Measurements from ENCODE around the gene FAF1. TPM values are rescaled to one million over a fixed set of nuclear protein-coding genes. Genes with fewer than 3 reads are reported as not detected.

Gene FAF1
- total RNA-seq, 1 donor from 2014 or later, result 46.4 TPM

- peaks cover 3% of the 10 kb centered on the region for H3K4me1 ChIP-seq
- H3K36me3 ChIP-seq, result no peaks in the 10 kb centered on the region
- intact Hi-C loops (cut with DNase I), result no loop called here
- peak overlapping the region; percentile 43 for H3K27ac ChIP-seq
- H3K4me3 ChIP-seq, result peak overlapping the region; percentile 28
- no peaks in the 10 kb centered on the region for H3K9me3 ChIP-seq
- DNase-seq (no peak), ATAC-seq (peak; percentile 48)
- no peaks in the 10 kb centered on the region for H3K27me3 ChIP-seq
- TF ChIP-seq CTCF (IDR thresholded peaks at IDR 0.05), result no peak
These were observed 315.5 kb downstream of the FAF1 start for GRCh38 chr1:50644447-50645105.

GRCh38 chr1:50637460-50637859, 322.6 kb downstream of the FAF1 start:
- no peak overlapping the region for H3K27ac ChIP-seq
- H3K27me3 ChIP-seq, result no peaks in the 10 kb centered on the region
- no peak for ATAC-seq
- no peak overlapping the region for H3K4me3 ChIP-seq
- no peak for TF ChIP-seq CTCF (IDR thresholded peaks at IDR 0.05)
- H3K9me3 ChIP-seq, result no peaks in the 10 kb centered on the region
- no peaks in the 10 kb centered on the region for H3K36me3 ChIP-seq
- intact Hi-C loops (cut with DNase I), result no loop called here
- DNase-seq, result no peak
- H3K4me1 ChIP-seq, result no peaks in the 10 kb centered on the region

- no peaks in the 10 kb centered on the region for H3K9me3 ChIP-seq
- DNase-seq (no peak), ATAC-seq (no peak)
- TF ChIP-seq CTCF (IDR thresholded peaks at IDR 0.05), result no peak
- H3K27ac ChIP-seq, result no peak overlapping the region
- H3K27me3 ChIP-seq, result no peaks in the 10 kb centered on the region
- no peak overlapping the region for H3K4me3 ChIP-seq
- H3K4me1 ChIP-seq, result no peaks in the 10 kb centered on the region
- intact Hi-C loops (cut with DNase I), result no loop called here
- H3K36me3 ChIP-seq, result no peaks in the 10 kb centered on the region
These were observed 325.8 kb downstream of the FAF1 start for GRCh38 chr1:50634251-50634650.

GRCh38 chr1:50633465-50633864, 326.6 kb downstream of the FAF1 start:
- TF ChIP-seq CTCF (IDR thresholded peaks at IDR 0.05), result no peak
- H3K4me3 ChIP-seq, result no peak overlapping the region
- ATAC-seq (no peak), DNase-seq (no peak)
- H3K9me3 ChIP-seq, result no peaks in the 10 kb centered on the region
- H3K4me1 ChIP-seq, result no peaks in the 10 kb centered on the region
- no peaks in the 10 kb centered on the region for H3K27me3 ChIP-seq
- H3K36me3 ChIP-seq, result no peaks in the 10 kb centered on the region
- no peak overlapping the region for H3K27ac ChIP-seq
- intact Hi-C loops (cut with DNase I), result no loop called here

- no peaks in the 10 kb centered on the region for H3K4me1 ChIP-seq
- no peak for ATAC-seq
- H3K36me3 ChIP-seq, result no peaks in the 10 kb centered on the region
- intact Hi-C loops (cut with DNase I), result no loop called here
- DNase-seq, result no peak
- no peak overlapping the region for H3K4me3 ChIP-seq
- H3K9me3 ChIP-seq, result no peaks in the 10 kb centered on the region
- H3K27me3 ChIP-seq, result no peaks in the 10 kb centered on the region
- TF ChIP-seq CTCF (IDR thresholded peaks at IDR 0.05), result no peak
- H3K27ac ChIP-seq, result no peak overlapping the region
These were observed 328.9 kb downstream of the FAF1 start for GRCh38 chr1:50631161-50631560.

- intact Hi-C loops (cut with DNase I), result no loop called here
- Histone ChIP-seq H3K36me3 (no peaks in the 10 kb centered on the region), H3K4me1 (no peaks in the 10 kb centered on the region), H3K9me3 (no peaks in the 10 kb centered on the region), H3K27me3 (no peaks in the 10 kb centered on the region), H3K4me3 (no peak overlapping the region), H3K27ac (no peak overlapping the region)
- TF ChIP-seq CTCF (IDR thresholded peaks at IDR 0.05), result no peak
- no peak for DNase-seq
- no peak for ATAC-seq
These were observed 337.8 kb downstream of the FAF1 start for GRCh38 chr1:50622259-50622658.
